Measurements from ENCODE around the gene N4BP2L1.

The N4BP2L1 gene

GRCh38 chr13:32431361-32431760 is 3.4 kb upstream of the N4BP2L1 start:
- no peak for DNase-seq (ENCODE audit: low read depth)

DNA sequence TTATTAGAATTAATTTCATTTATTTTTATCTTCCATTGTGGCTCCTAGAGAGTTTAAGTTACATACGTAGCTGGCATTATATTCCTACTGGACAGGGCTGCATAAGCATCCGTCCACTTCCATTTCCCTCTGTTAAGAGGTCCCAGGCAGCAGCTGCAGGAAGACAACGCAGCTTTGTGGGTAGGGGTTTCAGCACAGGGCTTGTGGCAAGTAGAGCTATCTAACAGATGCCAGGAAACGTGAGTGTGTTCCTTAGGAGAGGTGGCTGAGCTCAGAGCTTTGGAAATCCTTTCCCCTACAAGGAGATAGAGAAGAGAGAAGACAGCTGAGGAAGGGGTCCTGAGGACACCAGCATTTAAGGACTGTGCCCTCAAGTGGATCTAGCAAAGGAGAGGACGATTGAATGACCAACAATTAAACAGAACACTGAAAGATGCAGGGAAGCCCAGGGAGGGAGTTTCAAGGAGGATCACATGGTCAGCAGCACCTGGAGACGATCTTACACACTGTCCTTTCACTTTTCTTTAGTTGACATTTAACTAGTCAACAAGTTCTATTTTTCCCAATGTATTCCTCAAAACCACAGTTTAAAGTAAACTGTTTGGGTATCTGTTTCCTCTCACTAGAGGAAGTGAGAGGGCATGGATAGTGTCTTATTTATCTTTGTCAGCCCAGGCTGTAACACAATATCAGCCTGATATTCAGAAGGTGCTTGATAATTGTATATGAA is 2.3 kb upstream of the N4BP2L1 start:
- no peak for DNase-seq (ENCODE audit: low read depth)

DNA sequence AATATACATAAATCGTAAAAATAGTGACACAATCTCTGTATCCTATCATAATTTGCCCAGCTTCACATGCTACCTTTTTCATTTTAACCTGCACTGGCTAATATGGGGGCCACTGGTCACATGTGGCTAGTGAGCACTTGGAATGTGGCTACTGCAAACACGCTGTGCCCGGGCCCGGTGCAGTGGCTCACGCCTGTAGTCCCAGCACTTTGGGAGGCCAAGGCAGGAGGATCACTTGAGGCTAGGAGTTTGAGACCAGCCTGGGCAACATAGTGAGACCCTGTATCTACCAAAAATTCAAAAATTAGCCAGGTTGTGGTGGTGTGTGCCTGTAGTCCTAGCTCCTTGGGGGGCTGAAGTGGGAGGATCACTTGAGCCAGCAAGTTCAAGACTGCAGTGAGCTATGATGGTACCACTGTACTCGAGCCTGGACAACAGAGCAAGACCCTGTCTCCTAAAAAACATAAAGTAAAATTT is 1.5 kb upstream of the N4BP2L1 start:
- no peak for DNase-seq (ENCODE audit: low read depth)

DNA sequence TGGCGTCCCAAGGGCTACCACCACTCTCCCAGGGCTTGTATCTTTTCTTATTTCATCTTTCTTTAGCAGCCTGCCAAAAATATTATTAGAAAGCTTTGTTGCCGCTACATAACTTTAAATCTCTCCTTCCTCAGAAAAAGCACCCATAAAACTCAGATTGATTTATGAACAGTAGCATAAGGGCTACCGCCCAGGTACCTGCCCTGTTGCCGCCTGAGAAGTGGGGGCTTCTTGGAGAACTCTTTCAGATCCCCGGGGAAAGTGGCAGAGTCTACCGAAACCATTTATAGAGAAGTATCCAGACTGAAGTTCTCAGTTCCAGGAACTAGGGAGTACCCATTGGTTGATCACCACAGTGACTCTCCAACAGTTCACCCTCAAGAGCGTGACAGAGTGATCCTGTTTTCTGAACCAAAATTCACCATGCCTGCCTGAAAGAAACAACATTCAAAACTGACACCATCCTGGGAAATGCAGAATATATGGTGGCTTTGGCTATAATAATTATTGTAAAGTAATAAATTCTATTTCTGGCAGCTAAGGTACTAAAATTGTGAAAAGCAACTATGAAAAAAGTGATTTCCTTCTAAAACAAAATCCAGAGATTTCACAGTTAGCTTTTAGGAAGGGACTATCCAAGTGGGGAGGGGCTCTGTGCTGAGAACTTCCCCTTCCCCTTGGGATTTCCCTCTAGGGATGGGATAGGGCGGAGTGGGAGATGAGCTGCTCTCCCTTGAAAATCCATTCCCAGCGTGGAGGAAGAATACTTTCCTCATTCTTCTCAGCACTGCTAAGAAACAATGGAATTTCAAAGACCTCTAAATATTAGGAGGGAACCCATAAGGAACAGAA is 877 bp upstream of the N4BP2L1 start:
- no peak for DNase-seq (ENCODE audit: low read depth)

- DNase-seq (ENCODE audit: low read depth), result no peak
Measured at GRCh38 chr13:32426990-32427851, 709 bp downstream of the N4BP2L1 start.

GRCh38 chr13:32426191-32426989 is 1.5 kb downstream of the N4BP2L1 start:
- no peak for DNase-seq (ENCODE audit: low read depth)

DNA sequence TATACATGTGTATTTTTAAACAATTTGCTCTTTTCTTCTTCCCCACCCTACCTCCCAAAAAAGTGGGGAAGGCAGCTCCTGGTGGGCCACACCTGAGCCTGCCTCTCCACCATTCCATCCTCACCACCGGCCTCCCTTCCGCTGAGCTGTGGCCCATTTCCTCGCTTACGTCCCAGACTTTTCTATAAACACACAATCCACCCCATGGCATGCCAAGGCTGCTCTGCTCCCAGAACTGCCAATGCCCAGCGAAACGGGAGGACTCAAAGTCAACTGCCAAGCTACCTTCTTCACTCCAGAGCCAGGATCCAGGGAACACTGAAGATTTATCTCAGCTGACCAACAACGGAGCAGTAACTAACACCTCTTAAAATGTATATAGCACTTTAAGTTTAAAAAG is 2.8 kb downstream of the N4BP2L1 start:
- no peak for DNase-seq (ENCODE audit: low read depth)

- no peak for DNase-seq (ENCODE audit: low read depth)
Measured at GRCh38 chr13:32423592-32423991, 4.3 kb downstream of the N4BP2L1 start.

DNA sequence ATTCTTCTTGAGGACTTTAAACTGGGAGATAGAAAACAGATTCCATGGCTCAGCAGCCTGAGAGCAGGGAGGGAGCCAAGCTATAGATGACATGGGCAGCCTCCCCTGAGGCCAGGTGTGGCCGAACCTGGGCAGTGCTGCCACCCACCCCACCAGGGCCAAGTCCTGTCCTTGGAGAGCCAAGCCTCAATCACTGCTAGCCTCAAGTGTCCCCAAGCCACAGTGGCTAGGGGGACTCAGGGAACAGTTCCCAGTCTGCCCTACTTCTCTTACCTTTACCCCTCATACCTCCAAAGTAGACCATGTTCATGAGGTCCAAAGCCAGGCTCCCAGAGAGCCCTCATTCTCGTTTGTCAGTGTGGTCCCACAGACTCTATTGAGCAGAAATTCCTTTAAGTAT is 8.1 kb downstream of the N4BP2L1 start:
- no peak for DNase-seq (ENCODE audit: low read depth)

- DNase-seq (ENCODE audit: low read depth), result no peak
Measured at GRCh38 chr13:32417995-32418394, 9.9 kb downstream of the N4BP2L1 start.

DNA sequence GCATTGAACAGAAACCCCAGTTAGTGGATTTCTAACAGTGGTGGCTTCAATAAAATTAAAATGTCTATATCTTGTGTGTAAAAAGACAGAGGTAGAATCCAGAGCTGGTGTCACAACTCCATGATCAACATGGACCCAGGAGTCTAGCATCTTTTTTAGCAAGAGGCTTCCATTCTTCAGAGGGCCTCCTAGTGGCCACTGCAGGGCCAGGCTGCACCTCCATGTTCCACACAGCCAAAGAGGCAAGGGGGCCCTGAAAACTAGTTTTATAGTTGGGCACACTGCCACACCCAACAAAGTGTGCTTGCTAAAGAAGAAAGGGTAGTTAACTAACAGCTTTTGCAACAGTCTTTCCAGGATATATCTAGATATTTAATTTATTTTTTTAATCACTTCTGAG is 12.9 kb downstream of the N4BP2L1 start:
- no peak for DNase-seq (ENCODE audit: low read depth)

DNA sequence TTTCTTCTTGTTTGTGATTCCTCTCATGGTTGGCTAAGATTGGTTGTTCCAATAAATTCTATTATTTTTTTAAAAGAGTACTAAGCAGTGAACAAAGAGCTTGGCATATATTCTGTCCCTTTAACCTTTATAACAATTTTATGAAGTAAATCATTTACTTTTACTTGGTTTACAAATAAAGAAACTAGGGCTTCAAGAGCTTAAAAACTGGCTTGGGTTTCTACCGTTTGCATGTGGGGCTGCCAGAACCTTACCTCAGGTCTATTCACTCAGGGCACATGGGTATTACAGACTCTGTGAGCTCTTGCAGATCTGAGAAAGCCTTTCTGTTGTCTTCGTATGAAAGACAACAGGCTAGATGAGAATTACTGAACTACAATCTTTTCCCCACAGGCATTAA is 13.3 kb downstream of the N4BP2L1 start:
- DNase-seq (ENCODE audit: low read depth), result no peak

DNA sequence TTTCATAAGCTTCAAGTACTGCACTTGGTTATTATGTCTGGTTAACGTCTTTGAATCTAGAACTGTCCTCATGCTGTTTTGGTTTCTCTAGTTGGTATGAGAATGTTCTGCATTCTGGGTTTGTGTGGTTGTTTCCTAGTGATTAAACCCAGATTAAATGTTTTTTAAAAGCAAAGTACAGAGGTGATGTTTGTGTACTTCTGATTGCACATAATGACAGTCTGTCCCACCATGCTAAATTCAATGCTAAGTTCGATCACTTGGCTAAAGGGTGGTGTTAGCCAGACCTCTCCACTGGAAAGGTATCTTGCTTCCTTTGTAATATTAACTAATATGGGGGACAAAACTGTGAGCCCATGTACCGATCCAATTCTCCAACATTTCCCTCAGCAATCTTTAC is 14.6 kb downstream of the N4BP2L1 start:
- DNase-seq (ENCODE audit: low read depth), result no peak

- DNase-seq (ENCODE audit: low read depth), result no peak
Measured at GRCh38 chr13:32409561-32410421, 18.1 kb downstream of the N4BP2L1 start.

DNA sequence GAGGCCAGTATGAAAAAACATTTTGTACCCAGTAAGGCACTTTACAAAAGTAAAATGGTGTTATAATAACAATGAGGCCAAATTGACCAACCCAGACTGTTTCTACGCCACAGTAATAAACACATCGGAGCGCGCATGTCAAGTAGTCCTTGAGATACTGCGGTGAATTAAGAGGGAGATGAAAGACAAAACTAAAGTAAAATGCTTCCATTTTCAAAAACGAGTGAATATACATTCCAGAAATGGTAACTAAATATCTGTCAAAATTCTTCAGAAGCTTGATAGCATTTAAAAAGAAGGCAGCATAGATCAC is 19.0 kb downstream of the N4BP2L1 start:
- DNase-seq (ENCODE audit: low read depth), result no peak

DNA sequence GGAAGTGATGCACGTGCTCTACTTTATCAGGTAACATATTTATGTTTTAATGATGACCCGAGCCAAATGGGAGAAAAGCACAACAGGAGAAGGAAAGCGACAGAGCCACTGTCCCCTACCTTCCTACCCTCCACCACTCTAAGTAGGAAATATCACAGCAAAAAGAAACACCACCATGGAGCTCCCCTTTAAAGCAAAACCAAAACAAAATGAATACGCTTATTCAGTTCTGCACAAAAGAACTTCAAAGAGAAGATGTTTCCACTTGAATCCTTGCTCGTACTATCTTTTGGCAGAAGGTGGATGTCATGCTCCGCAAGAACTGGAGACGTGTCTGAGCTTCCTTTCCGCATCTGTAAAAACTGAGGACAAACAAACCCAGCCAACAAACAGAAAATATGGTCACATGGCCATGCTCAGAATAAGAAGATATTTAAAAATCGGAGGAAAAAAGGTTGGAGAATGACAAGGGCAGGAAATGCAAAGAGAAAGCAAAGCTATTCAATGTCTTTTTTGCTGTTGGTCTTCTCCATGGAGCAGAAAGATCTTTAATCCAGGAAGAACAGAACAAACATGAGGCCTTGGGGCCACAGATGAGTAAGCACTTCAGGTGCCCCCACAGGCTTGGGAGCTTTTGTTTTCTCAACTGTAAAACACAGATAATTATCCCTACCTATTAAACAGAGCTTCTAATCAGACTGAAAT is 19.5 kb downstream of the N4BP2L1 start:
- no peak for DNase-seq (ENCODE audit: low read depth)

- no peak for DNase-seq (ENCODE audit: low read depth)
Measured at GRCh38 chr13:32407854-32408253, 20.1 kb downstream of the N4BP2L1 start.

GRCh38 chr13:32403108-32403507 is 24.8 kb downstream of the N4BP2L1 start:
- DNase-seq (ENCODE audit: low read depth), result no peak

DNA sequence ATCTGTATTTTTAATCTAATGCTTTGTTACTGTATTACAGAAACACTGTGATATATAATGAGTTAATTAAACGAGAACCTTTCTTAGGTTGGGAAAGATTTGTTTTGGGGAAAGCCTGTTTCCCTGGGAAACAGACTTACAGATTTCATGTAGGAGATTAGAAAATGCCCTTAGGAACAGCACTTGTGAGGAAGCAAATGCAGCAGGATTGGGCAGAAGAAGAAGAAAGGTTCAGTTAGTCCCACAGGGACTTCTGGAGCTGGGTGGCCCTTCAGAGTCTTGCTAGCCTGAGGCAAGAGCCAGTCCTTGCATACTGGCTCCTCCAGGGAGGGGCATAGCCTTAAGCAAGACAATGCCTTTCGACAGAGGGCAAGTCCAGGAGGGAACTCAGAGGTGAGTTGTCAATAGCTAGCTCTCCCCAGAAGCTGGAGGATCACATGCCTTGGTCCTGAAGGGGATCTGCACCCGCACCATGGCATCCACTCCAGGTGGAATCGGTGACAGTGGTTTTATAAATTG is 36.8 kb downstream of the N4BP2L1 start:
- DNase-seq (ENCODE audit: low read depth), result no peak

GRCh38 chr13:32390484-32390883 is 37.4 kb downstream of the N4BP2L1 start:
- DNase-seq (ENCODE audit: low read depth), result no peak

All from GM04503 (cell line).